Left hindlimb (tissue), 1 donor: ENCODE measurements around the gene PSEN1.

ENCODE experiments used
- DNase-seq: peaks from one replicate; pipeline ENCODE4 v3.0.0-alpha.2; 2018

Gene PSEN1

DNA sequence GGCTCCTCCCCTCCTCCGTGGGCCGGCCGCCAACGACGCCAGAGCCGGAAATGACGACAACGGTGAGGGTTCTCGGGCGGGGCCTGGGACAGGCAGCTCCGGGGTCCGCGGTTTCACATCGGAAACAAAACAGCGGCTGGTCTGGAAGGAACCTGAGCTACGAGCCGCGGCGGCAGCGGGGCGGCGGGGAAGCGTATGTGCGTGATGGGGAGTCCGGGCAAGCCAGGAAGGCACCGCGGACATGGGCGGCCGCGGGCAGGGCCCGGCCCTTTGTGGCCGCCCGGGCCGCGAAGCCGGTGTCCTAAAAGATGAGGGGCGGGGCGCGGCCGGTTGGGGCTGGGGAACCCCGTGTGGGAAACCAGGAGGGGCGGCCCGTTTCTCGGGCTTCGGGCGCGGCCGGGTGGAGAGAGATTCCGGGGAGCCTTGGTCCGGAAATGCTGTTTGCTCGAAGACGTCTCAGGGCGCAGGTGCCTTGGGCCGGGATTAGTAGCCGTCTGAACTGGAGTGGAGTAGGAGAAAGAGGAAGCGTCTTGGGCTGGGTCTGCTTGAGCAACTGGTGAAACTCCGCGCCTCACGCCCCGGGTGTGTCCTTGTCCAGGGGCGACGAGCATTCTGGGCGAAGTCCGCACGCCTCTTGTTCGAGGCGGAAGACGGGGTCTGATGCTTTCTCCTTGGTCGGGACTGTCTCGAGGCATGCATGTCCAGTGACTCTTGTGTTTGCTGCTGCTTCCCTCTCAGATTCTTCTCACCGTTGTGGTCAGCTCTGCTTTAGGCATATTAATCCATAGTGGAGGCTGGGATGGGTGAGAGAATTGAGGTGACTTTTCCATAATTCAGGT, at the start of gene PSEN1:
PSEN1 (plus strand) TSS at position 121 of the 839 bp plus-strand sequence. CDS start 11,513 bp downstream, outside the sequence.
- peak; percentile 96 for DNase-seq

DNA sequence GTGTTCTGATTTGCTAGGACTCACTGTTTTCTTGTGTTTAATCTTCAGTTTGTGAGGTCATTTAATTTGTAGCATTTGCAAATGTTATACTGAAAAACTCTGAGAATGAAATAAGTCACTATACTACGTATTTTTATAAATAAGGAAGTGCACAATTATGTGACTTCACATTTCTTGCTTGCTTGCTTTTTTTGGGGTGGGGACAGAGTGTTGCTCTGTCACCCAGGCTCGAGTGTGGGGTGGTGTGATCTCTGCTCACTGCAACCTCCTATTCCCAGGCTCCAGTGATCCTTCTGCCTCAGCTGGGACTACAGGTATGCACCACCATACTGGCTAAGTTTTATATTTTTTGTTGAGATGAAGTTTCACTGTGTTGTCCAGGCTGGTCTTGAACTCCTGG, 45.3 kb upstream of the PSEN1 start:
- DNase-seq: no peak

DNA sequence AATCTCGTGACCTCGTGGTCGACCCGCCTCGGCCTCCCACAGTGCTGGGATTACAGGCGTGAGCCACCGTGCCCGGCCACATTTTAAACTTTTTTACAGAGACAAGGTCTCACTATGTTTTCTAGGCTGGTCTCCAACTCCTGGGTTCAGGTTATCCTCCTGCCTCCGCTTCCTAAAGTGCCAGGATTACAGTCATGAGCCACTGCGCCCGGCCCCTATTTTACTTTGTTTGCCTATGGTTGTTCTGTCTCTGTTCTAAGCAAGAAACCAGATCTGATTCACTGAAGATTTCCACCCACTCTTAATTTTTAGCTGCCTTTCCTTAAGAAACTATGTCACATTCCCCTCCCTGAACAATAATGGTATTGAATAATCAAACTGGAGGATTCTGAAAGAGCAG, 38.9 kb upstream of the PSEN1 start:
- no peak for DNase-seq

DNA sequence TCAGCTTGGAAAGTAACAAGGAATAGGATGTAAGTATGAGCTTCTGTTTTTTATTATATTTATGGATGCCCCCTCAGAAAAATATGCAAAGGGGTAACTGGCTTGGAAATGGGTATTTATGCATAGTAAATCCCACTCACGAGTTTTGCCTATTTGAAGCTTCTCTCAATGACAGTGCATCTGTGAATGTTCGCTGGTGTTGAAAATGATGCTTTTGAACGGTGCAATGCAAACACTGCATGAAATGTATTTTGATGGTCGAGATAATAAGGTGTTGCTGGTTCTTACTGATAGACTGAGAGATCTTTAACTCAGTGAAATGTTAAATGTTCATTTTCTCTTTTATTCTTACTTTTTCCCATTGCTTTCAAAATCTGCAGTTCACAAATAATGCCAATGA, 36.0 kb upstream of the PSEN1 start:
- no peak for DNase-seq

DNA sequence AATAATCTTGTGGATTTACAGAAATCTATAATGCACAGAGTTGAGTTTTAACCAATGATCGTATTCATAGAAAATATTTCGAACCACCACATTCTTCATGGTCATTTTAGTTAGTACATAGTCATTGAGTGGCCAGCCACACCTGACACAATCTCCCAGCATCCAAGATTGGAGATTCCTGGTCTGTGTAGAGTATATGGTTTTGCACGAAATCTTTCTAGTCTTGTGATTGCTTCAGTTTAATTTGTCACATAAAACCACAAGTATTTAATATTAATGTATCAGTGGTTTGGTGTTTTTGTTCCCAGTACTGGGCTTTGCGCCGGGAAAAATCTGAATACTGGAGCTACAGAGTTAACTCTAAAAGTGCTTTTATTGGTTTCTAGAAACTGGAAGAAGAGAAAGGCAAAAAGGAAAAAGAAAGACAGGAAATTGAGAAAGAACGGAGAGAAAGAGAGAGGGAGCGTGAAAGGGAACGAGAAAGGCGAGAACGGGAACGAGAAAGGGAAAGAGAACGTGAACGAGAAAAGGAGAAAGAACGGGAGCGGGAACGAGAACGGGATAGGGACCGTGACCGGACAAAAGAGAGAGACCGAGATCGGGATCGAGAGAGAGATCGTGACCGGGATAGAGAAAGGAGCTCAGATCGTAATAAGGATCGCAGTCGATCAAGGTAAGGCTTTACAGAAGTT, 33.4 kb upstream of the PSEN1 start:
- no peak for DNase-seq

DNA sequence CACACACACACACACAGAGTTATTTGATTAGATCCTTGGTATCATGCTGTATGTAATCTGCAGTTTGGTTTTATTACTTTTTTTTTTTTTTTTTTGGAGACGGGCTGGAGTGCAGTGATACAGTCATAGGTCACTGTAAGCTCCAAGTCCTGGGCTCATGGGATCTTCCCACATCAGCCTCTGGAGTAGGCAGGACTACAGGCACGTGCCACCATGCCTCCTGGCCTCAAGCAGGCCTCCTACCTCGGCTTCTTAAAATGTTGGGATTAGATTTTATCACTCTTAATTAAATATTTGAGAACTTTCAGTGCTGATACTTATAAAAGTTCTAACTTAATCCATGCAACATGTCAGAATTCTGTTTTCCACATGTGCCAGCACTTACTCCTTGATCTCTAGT, 31.3 kb upstream of the PSEN1 start:
- no peak for DNase-seq

DNA sequence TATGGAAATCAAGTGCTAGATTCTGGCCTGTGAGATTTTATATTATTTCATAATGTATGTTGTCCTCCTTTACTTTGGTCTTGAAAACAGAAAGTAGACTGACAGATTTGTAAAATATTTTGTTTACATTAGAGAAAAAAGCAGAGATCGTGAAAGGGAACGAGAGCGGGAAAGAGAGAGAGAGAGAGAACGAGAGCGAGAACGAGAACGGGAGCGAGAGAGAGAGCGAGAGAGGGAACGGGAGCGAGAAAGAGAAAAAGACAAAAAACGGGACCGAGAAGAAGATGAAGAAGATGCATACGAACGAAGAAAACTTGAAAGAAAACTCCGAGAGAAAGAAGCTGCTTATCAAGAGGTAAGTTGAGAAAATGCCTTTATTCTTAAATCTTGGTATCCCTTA, 30.6 kb upstream of the PSEN1 start:
- DNase-seq: no peak

DNA sequence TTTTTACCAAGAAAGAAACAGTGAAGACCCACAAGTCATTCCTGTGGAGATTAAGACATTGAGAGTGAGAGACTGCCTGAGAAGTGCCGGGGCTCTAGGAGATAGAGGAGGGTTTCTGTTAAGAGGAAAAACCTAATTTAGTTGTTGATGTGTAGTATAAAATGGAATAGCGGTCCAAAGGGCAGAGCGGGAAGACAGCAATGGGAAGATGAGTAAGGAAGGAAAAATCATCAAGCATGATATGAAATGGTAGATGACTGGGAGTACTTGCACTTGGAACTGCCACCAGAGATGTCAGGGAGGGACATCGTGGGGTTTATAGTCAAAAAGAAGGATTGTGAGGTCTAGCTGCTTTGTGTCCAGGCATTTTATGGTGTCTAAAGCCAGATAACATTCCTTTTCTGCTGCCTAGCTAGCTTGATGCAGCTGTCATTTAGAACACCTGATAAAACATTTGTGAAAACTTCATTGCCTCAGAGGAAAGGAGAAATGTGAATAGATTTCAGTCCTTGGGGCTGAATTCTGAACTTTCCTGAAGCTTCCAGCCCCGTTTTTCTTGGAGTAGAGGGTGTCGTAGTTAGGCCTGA, 20.1 kb upstream of the PSEN1 start:
- DNase-seq: no peak

DNA sequence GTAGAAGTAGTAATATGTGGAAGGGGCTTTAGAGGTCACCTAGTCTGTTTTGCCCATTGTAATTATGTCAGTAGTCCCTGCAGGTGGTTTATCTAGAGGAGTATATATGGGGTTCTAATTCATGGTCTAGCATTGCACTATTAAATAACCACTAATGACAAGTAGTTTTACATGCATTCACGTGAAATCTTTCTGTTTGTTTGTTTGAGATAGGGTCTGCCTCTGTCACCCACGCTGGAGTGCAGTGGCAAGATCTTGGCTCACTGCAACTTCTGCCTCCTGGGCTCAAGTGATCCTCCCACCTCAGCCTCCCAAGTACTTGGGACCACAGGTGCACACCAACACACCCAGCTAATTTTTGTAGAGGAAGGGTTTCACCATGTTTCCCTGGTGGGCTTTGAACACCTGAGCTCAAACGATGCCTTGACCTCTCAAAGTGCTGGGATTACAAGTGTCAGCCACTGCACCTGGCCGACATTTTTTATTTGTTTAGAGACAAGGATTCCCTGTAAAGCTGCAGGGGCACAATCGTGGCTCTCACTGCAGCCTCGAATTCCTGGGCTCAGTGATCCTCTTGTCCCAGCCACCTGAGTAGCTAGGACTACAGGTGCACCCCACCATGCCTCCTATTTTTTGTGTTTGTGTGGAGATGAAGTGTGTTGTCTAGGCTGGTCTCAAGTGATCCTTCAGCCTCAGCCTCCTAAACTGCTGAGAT, 12.0 kb upstream of the PSEN1 start:
- no peak for DNase-seq

DNA sequence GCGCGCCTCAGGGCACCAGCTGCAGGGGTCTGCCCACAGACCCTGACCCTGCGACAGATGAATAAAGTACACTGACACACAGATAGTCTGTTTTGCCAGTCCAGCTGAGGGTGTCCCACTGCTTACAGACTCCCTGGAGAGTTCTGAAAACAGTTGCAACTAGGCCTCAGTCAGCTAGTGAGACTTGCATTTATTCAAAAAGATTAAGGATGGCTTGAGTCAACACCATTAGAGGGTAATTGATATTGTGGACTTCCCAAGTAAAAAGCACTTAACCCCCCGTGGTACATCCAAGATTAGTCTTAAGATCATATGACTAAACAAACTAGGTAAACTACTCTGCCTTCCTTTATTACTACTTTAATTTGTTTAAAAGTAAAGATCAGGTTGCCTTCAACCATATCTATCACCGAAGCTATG, 11.1 kb upstream of the PSEN1 start:
- no peak for DNase-seq

DNA sequence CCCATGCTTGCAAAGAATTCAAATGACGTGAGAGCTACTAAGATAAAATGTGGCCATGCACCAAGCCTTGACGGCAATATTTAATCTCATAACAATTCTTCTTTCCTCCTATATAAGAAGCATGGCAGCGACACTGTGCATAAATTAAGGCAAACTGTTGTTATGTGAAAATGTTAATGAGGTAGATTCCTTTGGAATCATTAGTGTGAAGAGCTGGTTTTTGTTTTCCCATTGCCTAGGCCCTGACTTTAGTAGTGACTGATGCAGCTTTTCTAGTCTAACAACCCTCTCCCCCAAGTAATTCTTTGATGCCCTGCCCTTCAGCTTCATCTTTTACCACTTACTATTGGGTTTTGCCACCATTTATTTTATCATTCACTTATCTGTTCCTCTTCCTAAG, 10.6 kb upstream of the PSEN1 start:
- no peak for DNase-seq

DNA sequence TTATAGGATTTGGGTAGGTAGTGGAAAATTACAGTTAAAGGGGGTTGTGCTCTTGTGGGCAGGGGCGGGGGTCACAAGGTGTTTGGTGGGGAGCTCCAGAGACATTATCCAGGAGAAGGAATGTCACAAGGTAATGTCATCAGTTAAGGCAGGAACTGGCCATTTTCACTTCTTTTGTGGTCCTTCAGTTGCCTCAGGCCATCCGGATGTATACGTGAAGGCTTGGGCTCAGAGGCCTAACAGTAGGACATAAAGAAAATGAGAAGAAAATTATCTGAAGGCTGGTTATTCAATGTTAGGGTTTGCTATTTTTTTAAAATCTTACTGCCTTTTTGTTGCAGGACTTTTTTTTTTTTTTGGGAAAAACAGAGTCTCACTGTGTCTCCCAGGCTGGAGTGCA, 2.5 kb upstream of the PSEN1 start:
- DNase-seq: no peak

DNA sequence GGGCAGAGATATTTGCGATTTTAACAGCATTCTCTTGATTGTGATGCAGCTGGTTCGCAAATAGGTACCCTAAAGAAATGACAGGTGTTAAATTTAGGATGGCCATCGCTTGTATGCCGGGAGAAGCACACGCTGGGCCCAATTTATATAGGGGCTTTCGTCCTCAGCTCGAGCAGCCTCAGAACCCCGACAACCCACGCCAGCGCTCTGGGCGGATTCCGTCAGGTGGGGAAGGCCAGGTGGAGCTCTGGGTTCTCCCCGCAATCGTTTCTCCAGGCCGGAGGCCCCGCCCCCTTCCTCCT, 271 bp upstream of the PSEN1 start:
- no peak for DNase-seq

DNA sequence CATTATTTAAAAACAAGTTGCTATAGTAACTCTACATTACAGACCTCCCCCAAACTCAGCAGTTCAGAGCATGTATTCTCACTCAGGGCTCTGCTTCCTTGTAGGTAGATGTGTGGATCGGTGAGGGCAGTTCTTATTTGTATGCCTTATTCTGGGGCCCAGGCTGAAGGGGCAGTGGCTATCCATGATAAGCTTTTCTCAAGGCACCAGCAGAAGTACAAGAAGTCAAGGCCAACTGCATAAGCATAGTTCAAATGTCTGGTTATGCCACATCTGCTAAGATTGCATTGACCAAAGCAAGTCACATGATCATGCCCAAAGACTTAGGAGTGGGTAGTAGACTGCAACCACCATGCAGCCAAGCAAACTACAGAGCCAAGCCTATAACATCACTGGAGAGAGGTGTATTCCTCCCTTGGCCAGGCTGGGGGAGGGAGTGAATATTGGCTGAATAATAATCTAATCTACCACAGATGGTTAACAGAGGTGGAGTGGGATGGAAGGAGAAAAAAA, 4.6 kb downstream of the PSEN1 start:
- no peak for DNase-seq

DNA sequence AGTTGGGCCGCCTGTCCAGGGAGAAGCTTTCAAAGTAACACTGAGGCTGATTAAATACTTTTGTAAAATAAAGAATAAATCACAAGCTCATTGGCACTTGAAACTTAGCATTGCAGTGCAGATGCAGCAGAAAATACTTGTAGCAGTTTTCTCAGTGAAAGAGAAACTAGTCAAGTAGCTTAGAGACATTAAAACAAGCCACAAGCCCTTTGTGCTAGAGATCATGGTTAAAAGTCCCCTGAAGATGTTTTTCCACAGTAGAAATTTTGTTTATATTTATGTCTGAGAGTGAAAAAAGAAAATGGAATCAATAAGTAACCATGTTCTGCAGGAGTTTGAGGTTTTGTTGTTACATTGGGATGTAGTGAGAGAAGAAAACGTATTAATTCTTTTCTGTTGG, 5.9 kb downstream of the PSEN1 start:
- DNase-seq: no peak

DNA sequence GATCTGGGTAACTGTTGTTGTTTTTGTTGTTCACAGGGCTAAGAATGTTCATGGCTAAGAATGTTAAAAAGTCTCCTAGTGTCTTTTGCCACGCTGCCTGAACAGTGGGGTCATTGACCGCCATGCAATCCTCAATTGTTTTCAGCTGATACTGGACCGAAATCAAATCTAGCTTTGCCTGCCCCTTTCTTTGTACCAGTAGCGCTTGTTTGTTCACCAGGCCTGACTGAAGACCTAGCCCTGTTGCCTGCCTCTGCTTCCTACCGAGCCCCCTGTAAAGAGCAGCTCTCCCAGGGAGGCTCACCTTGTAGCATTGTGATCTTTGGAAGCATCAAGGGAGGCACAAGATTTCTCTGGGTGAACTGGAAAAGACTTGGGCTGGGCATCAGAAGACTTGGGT, 6.7 kb downstream of the PSEN1 start:
- DNase-seq: no peak

DNA sequence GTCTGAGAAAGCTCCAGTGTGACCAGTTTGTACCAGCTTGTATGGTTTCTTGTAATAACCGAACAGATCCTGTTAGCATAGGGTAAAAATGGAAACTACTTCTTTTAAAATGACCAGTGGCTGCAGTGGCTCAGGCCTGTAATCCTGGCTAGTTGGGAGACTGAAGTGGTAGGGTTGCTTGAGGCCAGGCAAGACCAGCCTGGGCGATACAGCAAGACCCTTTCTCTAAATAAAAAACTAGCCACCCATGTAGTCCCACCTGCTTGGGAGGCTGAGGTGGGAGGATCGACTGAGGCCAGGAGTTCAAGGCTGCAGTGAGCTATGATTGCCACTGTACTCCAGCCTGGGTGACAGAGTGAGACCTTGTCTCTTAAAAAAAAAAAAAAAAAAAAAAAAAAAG, 7.3 kb downstream of the PSEN1 start:
- DNase-seq: no peak

DNA sequence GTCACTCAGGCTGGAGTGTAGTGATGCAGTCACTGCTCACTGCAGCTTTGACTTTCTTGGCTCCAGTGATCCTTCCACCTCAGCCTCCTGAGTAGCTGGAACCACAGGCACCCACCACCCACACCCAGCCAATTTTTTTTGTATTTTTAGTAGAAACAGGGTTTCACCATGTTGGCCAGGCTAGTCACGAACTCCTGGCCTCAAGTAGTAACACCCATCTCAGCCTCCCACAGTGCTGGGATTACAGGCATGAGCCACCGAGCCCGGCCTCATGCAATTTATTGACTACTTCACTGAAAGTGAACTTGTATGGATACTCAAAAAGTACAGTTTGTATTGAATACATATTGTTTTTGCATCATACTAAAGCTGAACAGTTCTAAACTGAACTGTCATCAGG, 9.1 kb downstream of the PSEN1 start:
- DNase-seq: no peak

DNA sequence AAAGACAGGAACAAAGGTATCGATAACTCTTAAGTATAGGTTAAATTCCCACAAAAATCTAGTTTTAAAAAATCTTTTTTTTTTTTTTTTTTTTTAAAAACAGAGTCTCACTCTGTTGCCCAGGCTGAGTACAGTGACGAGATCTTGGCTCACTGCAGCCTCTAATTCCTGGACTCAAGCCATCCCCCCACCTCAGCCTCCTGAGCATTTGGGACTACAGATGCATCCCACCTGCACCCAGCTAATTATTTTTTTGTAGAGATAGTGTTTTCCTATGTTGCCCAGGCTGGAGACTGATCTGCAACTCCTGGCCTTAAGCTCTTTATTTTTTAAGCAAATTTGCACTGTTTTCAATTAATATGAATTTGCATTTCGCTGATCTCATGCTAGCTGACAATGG, 9.8 kb downstream of the PSEN1 start:
- no peak for DNase-seq

DNA sequence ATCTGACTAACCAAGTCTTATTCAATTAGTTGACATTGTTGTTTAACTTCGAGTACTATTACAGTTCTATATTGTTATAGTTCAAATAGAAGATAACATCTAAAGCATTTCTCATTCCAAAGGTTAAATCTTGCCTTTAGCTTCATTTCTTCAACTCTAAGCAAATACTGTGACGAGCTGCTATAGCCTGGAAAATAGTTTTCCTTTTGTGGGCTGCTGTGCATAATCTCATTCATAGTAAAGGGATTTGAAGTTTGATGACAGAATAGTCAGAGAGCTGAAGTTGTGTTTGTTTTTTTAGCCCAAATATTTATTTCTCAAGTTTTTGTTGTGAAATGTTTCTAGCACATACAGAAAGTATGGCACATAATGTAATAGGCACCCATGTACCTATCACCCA, 13.4 kb downstream of the PSEN1 start:
- DNase-seq: no peak

DNA sequence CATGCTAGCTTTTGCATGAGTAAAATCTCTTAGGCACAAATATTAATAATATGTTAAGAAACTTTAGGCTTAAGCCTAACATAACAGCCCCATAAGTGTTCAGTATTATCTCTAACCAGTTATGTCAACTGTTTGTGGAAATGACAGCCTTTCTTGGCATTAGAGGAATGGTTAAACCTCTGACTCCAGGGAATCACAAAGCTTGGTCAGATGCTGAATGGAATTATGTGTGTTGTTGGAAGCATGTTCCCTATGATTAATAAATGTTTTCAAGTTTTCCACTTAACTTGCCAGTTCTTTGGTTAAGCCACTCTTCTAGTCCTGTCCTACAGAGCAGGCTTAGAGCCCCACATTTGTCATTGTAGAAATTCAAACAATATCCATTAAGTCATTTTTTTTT, 17.0 kb downstream of the PSEN1 start:
- no peak for DNase-seq

DNA sequence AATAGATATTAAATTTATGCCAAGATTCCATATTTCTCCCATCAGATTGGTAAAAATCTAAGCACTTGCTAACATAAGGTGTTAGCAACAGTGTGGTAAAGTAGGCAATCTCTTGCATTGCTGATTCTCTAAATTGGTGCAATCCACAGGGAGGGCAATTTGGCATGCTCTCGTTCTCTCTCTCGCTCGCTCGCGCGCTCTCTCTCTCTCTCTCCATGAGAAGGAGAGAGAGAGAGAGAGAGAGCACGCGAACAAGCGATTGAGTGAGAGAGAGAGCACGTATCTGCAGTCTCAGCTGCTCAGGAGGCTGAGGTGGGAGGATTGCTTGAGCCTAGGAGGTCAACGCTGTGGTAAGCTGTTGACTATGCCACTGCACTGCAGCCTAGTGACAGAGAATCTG, 25.9 kb downstream of the PSEN1 start:
- DNase-seq: no peak

DNA sequence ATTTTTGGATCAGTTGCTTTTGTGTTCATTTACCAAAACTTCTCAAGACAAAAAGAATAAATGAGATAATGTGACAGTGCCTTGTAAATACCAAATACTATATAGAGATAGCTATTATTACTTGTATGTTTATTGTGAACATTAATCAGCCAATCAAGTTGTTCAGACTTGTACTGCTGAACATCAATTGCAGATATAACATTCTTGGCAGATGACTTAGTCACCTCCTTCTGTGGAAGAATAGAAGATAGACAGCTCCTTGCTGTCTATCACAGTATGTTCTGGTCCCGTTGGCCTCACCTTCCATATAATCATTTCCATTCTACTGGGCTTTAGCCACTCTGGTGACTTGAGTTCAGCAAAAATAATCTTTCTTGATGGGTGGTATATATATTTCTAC, 30.1 kb downstream of the PSEN1 start:
- DNase-seq: no peak

DNA sequence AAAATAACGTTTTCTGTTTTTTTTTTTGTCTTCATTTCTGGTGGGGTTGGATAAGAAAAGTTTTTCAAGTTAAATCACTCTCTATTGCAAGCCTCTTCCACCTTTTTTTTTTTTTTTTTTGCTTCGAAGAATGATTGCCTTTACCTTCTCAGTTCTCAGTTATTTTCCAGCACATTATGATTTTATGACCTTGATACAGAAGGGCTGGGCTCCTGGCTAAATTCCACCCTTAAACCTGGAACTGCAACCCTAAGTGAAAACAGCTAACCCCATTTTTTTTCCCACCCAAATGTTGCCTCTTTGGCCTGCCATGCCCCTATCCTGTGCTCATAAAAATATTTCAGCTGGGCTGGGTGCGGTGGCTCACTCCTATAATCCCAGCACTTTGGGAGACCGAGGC, 31.4 kb downstream of the PSEN1 start:
- no peak for DNase-seq
